CD1c-positive myeloid dendritic cell (primary cell): ENCODE results near the gene NRP1.

ENCODE experiments used
- DNase-seq: peaks from one replicate; pipeline ENCODE4 v3.0.0-alpha.2; 2016; ENCODE audit errors: extremely low spot score

The NRP1 gene

DNA sequence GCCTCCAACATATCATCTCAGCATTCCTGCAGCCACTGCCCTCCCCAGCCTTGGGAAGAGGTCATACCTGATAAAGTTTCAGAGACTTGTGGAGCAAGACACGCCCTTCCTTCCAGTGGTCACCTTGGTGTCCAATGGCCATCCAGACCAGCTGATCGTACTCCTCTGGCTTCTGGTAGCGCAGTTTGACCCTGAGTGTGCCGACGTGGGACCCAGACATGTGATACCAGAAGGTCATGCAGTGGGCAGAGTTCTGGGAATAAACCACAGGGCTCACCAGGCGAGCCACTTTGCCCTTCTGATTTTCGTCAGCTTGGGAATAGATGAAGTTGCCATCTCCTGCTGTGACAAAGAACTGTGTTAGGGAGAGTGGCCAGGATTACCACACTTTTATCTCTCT, 148.3 kb downstream of the NRP1 start:
- no peak for DNase-seq

DNA sequence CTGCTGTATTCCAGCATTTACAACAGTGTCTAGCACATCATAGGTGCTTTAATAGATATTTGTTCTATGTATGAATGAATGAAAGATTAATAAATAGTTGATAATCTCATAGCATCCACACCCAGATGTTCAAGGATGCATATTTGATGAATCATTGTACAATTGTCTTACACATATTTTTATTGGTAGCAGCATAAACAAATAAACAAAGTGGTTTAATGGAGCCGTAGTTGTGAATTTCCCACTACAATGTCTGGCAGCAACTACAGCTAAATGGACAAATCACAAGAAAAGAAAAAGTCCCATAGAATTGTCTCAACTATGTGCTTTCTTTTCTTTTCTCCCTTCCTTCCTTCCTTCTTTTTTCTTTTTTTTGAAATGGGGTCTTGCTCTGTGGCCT, 150.8 kb downstream of the NRP1 start:
- no peak for DNase-seq

DNA sequence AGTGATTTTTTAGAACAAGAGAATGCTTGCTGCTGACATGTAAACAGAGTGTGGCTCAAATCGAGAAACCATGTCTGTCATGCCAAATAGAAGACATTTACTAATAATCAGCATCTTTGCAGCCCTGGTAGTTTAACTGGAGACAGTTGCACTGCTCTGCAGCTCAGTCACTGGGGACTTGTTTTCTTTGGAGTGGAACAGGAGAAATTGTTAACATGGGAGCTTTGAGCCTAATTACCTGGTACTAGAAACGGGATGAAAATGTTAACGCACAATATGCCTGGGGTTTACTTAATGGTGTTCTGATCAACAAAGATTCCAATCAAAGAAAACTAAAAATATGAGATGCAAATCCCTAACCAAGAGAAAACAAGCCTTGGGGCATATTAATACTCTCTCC, 153.5 kb downstream of the NRP1 start:
- no peak for DNase-seq

DNA sequence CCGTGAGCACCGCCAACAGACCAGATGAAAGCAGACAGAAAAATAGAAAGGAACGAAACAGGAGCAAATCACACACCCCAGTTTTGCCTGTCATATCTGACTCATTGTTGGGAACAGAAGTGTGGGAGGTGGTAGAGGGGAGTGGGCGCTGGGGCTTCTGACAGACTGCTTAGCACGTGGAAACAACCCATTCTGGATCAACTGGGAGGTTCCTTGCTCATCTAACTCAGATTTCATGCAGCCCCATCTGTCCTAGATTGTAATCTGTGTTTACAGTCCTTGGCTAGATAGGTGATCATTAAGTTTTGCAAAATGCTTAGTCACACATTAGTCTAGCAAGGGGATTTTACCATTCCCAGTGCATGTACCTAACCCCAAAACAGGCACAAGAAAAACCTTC, 154.1 kb downstream of the NRP1 start:
- DNase-seq = no peak

DNA sequence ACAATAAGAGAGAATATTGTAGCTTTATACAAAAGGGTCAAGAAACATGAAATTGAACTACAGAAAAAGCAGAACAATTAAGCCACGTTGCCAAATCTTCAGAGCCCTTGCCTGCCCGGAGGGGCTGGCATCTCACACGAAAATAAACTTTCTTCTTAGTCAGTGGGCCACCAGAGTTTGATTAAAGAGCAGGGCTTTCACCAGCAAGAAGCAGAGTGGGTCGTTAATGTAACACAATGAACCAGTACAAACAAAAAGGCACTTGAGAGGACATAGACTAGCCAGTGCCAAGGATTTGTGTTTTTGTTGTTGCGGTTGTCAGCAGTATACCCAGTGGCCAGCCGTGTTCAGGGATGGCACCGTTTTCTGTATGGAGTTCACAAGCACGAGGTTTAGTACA, 155.4 kb downstream of the NRP1 start:
- no peak for DNase-seq

DNA sequence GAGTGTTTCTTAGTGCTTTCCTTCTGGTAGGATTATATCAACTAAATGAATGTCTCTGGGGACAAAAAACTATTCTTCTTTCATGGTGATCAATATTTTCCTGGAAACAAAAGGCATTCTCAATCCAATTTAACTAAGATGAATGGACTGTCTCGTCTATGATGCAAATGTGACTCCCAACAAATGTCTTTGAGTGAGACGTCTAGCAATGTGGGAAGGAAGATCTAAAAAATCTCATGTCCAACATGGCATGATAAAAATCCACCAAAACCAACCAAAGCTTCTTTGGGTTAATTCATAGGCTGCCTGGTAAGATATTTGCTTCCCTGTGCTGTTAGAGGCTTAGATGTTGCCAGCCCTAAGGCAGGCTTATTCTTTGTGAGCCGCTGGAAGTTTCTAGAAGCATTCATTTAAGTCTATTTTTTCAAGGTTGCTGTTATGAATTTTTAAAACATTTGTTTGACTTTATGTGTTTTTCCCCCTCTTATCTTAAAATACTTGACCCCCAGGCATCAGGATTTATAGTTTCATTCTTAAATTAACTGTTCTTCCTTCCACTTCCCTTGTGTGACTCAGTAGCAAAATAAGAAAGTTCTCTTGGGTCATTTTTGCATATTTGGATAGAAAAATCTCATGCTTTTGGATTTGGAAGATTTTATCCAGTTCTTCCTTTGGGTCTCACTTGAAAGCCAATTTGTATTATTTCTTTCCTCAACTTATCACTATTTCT, 156.3 kb downstream of the NRP1 start:
- DNase-seq = no peak

DNA sequence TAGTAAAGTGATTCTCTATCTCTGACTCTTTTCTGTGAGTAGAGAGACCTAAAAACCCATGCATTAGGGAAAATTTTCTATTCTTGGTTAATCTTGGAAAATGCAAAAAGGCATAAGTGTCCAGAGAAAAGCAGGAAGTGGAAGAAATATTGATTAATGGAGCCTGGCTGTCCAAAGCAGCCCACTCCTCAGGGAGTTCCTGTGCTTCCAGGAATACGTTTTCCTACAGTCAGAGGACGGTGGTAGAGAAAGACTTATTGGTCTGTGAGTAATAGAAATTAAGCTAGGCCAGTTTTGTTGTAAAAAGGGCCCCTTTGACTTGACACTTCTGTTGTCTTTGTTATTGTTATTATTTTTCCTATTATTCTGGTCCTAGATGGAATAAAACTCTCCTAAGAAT, 157.8 kb downstream of the NRP1 start:
- no peak for DNase-seq

DNA sequence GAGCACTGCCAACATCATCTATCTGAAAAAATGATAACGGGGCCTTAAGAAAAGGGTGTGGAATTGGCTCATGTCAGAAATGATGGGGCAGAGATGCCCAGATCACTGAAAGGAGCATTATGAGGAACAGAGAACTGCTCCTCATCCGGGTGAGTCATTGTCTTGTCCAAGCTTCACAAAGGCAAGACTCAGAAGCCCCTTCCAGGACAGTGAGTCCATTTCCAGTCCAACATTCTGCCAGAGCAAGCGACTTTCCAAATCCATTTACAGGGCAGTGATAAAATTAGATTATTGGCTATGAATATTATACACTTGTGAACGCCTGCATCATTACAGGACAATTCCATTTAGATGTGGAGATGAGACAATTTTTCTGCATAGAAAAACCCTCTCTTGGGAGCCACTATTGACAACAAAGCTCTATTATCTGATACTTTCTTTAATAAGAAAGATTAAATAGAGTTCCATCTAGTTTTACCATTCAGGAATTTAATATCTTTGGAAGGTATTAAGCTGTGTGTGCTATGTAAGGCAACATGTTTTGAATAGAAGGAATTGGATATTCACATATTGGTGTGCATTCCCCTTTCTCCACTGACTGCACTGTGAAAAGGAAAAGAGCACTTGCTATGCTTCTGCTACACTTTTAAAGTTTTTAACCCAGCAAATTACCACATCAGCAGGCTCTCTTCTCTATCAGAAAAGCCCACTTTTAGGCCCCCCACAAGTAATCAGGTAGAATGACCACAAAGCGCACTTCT, 159.6 kb downstream of the NRP1 start:
- DNase-seq = no peak

DNA sequence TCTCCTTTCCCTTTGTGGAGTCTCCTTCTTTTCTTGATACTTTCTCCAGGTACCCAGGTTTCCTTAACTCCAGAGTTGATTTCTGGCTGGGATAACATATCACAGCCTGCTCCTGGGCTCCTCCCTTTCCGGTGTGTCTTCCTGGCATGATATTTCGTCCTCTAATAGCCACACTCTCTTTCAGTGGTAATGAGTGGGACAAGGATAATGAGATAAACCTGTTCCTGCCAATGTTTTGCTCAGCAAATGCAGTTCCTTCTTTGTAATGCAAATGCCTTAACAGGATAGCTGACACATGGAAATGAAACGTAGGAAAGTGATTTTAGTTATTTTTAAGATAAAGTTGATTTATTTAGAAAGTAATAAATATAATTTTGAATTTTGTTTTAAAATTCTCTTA, 168.6 kb downstream of the NRP1 start:
- no peak for DNase-seq

DNA sequence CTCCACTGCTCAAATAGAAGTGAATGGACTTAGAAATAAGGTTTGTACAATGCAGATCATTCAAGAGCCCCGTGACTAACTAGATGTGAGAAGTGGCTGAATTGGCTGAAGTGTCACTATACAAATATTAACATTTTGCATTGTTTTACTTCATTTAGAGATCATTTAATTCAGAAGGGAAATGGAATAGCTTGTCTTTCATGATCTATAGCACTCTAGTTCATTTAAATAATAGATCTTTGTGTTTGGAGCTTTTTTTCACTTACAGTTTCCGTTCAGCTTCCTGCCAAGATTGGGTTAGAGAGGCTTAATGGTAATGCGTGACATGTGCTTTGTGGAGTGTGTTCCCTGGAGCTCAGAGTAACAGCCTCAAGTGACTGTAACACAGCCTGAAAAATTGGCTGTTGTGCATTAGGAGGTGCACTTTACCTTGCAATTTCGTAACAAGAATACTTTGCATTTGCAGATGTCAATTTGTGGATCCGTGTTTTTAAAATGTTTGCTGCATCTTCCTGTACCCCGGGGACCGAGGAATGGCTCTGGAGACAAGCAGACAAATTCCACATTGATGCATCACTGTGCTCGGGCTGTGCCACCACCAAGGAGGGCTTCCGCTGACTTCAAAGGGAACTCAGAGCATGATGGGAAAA, 170.3 kb downstream of the NRP1 start:
- DNase-seq = no peak

DNA sequence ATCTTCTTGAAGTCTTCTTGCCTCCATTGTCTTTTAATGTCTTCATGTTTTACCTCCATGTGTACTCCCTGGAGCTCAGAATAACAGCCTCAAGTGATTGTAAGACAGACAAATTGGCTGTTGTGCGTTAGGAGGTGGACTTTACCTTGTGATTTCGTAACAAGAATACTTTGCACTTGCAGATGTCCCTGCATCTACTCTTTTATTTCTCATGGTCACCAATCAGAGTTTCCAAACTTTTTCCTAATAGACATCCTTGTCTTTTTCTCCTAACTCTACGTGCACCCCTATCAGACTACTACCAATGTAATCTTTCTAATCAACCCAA, 172.3 kb downstream of the NRP1 start:
- DNase-seq = no peak

DNA sequence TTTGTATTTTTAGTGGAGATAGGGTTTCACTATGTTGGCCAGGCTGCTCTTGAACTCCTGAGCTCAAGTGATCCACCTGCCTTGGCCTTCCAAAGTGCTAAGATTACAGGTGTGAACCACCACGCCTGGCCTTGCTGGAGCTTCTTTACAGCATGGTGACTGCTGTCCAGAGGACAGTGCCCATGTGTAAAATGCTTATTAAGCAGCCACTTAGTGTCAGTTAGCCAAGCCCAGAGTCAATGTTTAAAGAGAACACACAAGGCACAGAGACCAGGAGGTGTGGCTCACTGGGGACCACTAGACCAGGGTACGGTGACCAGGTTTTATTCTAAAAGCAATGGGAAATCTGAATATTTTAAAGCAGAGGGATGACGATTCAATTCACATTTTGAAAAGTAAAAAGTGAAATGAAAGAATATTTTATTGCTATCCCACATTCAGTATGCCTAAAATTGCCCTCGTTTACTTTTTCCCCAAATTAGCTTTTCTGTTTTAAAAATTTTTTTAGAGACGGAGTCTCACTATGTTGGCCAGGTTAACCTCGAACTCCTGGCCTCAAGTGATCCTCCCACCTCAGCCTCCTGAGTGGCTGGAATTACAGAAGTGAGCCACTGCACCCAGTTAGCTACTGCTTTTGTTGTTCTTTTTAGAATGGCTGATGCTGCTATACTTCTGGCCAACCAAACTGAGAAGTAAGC, 172.8 kb downstream of the NRP1 start:
- DNase-seq = no peak

DNA sequence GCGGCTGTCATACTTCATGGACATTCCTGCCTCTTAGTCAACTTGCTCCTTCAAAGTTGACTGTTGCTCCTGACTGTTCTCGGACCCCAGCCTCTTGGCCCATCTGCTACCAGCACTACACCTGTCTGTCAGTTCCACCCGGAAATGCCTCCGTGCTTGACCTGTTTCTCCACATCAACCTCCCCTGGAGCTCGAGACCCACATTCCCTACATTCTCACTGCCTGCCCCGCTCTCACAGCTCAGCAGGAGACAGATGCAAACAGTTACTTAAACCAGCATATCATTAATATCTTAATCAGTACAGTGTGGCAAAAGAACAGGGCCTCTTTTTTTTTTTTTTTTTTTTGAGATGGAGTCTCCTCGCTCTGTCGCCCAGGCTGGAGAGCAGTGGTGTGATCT, 174.3 kb downstream of the NRP1 start:
- DNase-seq = no peak

DNA sequence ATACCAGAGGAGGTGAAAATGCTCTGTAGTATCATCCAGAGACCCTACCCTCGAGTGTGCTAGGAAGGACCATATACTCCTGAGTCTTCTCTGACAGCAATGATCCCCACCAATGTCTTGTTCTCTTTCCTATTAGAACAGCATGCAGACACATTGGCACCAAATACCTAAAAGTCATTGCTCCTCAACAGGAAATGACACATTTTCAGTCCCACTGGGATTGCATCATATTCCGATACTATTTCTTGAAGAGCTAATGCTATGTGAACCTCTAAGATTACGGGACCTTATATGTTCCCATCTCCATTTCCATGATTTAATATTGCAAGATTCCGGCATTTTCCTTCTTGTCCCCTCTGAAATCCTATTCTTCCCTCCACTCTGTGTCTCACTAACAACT, 177.4 kb downstream of the NRP1 start:
- DNase-seq = peak; percentile 10

DNA sequence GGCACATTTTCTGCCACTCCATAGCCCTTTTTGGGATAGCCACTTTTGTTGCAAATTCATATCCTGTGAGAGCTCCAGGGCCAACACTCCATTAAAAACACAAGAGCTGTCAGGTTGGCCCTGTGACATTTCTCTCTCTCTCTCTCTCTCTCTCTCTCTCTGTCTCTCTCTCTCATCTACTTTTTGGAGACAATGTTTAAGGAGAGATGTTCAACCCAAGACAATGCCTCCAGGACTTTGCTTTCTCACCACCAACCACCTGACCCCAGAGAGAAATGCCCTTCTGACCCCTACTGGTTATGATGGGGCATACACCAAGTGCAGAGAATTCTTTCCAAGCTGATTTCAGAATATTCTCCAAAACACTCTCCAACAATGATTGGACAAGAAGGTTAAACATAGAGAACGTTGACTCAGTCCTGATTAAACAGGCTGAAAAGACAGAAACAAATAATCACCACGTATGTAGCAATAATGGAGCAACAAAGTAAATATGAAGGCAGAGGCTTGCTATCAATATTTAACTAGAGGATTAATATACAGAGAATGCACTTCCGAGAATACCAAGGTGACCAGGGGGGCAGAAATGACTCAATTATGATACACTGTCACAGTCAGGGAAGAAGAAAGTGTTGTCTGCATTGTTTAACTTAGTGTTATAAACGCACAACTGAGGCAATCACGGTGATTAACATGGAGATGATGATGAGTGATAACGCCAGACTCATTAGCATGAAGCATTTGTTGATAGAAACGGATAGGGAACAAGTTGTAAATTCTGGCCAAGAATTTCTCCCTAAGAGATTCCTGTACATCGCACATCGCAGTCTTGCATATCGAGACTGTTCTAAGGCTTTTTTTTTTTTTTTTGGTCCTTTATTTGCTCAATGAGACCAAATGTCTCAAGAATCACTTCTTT, 178.5 kb downstream of the NRP1 start:
- peak; percentile 39 for DNase-seq

DNA sequence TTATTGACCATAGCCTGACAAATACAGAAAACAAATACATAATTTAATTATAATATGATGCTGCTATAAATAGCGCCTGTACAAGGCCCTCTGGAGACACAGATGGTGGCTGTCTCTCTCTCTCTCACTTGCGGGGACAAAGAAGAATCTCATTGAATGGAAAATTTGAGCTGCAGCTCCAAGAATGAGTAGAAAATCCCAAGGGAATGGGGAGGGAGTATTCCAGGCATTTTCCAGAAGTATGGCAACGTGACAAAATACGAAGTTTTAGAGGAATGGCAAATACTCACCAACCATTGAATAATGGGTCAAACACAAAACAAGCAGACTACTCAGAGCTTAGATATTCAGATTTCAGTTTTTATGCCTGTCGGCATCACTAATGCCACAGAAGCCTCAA, 179.9 kb downstream of the NRP1 start:
- no peak for DNase-seq

DNA sequence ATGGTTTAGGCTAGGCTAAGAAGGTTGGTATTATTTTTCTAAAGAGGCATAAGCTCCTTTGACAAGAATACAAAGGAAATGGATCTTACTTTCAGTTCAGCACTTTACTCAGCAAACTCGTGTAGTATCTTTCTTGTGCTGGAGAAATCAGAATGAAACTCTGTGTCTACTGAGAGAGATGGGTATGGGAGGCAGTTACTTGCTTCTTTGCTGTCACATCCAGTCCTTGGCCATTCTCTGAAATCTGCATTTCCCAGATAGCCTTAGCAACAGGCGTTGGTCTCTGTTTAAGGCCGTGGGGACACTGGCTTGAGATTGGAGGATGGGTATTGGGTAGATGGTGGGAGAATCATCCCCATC, 180.5 kb downstream of the NRP1 start:
- no peak for DNase-seq

DNA sequence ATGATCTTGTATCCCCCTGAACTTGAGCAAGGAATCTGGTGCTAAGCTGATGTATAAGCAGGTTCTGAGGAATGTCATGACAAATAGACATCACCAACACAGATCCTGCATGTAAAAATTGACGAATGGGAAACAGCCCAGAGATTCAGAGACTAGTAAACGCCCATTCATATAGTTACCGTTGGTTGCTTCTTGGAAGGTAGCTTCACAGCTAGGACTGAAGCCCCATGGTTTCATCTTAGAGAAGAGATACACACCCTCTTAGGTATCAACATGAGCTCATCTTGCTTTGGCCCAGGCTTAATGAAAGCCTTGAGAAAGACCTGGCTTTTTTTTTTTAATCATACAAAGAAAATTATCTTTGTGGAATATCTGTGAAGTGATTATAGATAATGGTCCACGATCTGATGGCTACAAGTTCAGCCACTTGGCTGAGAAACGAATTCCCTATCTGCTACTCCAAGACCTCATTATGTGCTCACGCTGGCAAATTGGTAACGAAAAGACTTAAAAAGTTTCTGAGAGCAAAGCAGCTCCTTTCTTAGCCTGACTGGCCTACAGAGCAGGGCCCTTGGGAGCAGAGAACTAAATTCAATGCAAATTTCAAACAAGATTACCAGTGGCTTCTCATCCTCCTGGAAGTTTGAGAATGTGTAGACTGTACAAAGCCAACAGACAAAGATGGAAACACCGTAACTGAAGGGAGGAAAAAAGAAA, 181.1 kb downstream of the NRP1 start:
- no peak for DNase-seq

DNA sequence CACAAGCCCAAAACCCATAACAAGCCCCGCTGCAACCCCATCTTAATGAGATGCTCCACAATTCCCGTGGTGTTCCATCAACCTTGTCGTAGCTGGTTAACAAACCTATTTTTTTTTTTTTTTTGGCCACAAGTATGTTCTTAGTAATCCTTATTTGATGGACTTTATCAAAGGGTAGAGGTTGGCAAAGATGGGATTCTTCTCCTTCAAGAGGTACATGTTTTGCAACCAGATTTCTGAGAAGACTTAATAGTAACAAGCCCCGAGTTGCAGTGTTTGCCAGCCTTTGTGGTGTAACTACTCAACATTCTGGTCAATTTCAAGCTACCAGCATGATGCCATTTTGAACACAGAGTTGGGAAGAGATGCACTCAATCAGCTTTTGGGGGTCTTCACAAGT, 181.7 kb downstream of the NRP1 start:
- no peak for DNase-seq

DNA sequence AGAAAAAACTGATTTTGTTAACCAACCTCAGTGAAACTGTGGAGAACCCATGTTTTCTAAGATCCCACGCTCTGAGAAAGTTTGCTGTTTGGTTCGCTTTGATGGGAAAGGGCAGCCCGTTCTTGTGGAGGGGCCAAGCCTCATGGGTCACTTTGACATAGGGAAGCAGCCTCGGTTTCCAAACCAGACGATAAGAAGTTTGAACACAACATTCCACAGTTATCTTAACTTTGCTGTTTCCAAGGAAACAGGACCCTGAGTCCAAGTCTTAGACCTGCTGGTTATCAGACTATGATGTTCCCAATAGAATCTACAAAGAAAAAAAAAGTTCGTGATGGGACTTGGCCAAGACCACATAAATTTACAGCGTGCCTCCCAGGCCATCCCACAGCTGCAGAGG, 182.3 kb downstream of the NRP1 start:
- DNase-seq = no peak

DNA sequence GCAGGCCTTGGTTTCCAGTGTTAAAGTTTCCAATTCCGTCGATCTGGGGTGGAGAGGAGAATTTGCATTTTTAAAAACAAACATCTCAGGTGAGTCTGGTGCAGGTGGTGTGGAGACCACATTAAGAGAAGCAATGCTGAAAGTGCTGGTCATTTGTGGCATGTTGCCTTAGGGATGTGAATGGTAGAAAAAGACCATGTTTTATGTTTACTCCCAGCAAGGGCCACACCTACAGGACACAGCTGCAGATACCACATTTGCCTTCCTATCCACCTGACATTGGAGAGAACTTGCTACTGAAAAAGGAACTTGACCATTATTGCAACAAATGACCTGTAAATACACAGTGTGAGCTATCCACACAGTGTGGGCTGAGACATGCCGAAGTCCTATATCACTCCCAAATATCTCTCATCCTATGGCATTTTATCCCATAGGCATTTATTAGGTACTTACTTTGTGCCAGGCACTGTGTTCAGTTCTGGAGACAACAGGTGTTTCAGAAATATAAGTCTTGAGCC, 183.1 kb downstream of the NRP1 start:
- DNase-seq = no peak
